ENCODE measurements around the gene SPSB2.

- TF ChIP-seq CTCF (IDR thresholded peaks at IDR 0.05) (no peak), POLR2A (IDR thresholded peaks at IDR 0.05) (no peak), EP300 (IDR thresholded peaks at IDR 0.05) (no peak)
Measured at GRCh38 chr12:6860942-6861341, 12.2 kb downstream of the SPSB2 start.
